Loucy (cell line): Measurements from ENCODE around the gene SCFD2.

Experiments
- H2AFZ ChIP-seq: fragments of 200-600 bp; sonication (generic); 2 replicates; pipeline ENCODE4 v1.6.0; 2016; ENCODE audit warnings: antibody characterized with exemption, mild to moderate bottlenecking, low read length, moderate library complexity
- H3F3A ChIP-seq: fragments of 200-600 bp; 2 replicates; pipeline ENCODE4 v1.6.0; 2016; ENCODE audit warnings: antibody characterized with exemption, low read depth, mild to moderate bottlenecking
- H3K27me3 ChIP-seq: fragments of 200-600 bp; sonication (generic); 2 replicates; pipeline ENCODE4 v1.6.1; 2014; ENCODE audit warnings: low read length, mild to moderate bottlenecking; ENCODE audit not compliant: insufficient read depth, poor library complexity, severe bottlenecking
- H3K36me3 ChIP-seq: fragments of 200-600 bp; sonication (generic); 2 replicates; pipeline ENCODE4 v1.6.1; 2016; ENCODE audit warnings: low read length; ENCODE audit not compliant: insufficient read depth
- H3K4me1 ChIP-seq: fragments of 200-600 bp; sonication (generic); 2 replicates; pipeline ENCODE4 v1.5.1; 2014; ENCODE audit warnings: low read length, mild to moderate bottlenecking; ENCODE audit not compliant: insufficient read depth, poor library complexity, severe bottlenecking
- H3K4me2 ChIP-seq: fragments of 200-600 bp; sonication (generic); 2 replicates; pipeline ENCODE4 v1.6.0; 2014; ENCODE audit warnings: antibody characterized with exemption, low read length, low read depth, mild to moderate bottlenecking; ENCODE audit not compliant: poor library complexity, severe bottlenecking
- H3K4me3 ChIP-seq: fragments of 200-600 bp; sonication (generic); 2 replicates; pipeline ENCODE4 v1.5.1; 2014; ENCODE audit warnings: low read length, mild to moderate bottlenecking, mixed read lengths; ENCODE audit not compliant: poor library complexity, severe bottlenecking
- H3K79me2 ChIP-seq: fragments of 200-600 bp; sonication (generic); 2 replicates; pipeline ENCODE4 v1.6.1; 2014; ENCODE audit warnings: low read length; ENCODE audit not compliant: insufficient read depth
- H3K9ac ChIP-seq: fragments of 200-600 bp; sonication (generic); 2 replicates; pipeline ENCODE4 v1.6.0; 2014; ENCODE audit warnings: mild to moderate bottlenecking, low read depth, low read length, moderate library complexity; ENCODE audit not compliant: poor library complexity, severe bottlenecking
- H3K9me2 ChIP-seq: fragments of 200-600 bp; sonication (generic); replicated peaks from 2 replicates; pipeline ENCODE4 v1.6.1; 2016; ENCODE audit warnings: low read depth, low read length, mixed read lengths
- H3K9me3 ChIP-seq: fragments of 200-600 bp; sonication (generic); 2 replicates; pipeline ENCODE4 v1.6.1; 2014; ENCODE audit warnings: mild to moderate bottlenecking, antibody characterized with exemption, low read length, low read depth; ENCODE audit not compliant: insufficient read depth
- H4K20me1 ChIP-seq: fragments of 200-600 bp; sonication (generic); 2 replicates; pipeline ENCODE4 v1.6.0; 2014; ENCODE audit warnings: antibody characterized with exemption, low read length, mild to moderate bottlenecking; ENCODE audit not compliant: insufficient read depth, poor library complexity, severe bottlenecking
- EZH2phosphoT487 ChIP-seq: fragments of 200-600 bp; IDR thresholded peaks from 2 replicates; pipeline ENCODE4 v1.6.1; 2018; ENCODE audit warnings: antibody characterized with exemption, mild to moderate bottlenecking, moderate library complexity, borderline replicate concordance
- TF ChIP-seq, protein P1 (sequence below): fragments of 200-600 bp; sonication (generic); conservative IDR thresholded peaks from 2 replicates; pipeline ENCODE4 v1.5.1; 2014; ENCODE audit warnings: mild to moderate bottlenecking, antibody characterized with exemption, low read length

Gene SCFD2

DNA sequence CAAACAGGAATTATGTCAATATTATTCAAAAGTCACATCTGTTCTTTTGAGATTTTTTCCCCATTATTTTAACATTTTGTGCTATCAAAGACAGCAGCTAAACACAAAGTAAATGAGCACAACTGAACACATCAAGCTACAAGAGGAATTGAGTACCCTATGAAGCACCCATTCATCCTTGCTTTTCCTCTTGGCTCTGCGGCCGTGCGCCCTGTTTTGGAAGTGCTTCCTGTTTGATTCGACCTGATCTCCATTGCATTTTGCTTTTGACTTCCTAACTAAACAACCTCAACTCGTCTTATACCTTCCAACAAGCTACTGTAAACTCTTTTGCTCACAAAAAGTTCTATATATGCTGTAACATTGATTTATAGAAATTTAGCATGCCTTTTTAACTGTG lies 85.0 kb downstream of the SCFD2 start:
- Histone ChIP-seq H3K27me3 (no peaks in the 10 kb centered on the region), H3K36me3 (no peaks in the 10 kb centered on the region), H3K9me2 (no peaks in the 10 kb centered on the region), H3K4me1 (no peaks in the 10 kb centered on the region), H3K4me3 (no peak overlapping the region), H3K79me2 (no peaks in the 10 kb centered on the region), H3K4me2 (no peak overlapping the region), H3K9me3 (no peaks in the 10 kb centered on the region), H3K9ac (no peak overlapping the region), H2AFZ (no peak overlapping the region), H3F3A (0 out of 2 replicates have a peak, but pooled peaks cover 2% of the 10 kb centered on the region), H4K20me1 (no peaks in the 10 kb centered on the region)
- TF ChIP-seq, protein P1, sequence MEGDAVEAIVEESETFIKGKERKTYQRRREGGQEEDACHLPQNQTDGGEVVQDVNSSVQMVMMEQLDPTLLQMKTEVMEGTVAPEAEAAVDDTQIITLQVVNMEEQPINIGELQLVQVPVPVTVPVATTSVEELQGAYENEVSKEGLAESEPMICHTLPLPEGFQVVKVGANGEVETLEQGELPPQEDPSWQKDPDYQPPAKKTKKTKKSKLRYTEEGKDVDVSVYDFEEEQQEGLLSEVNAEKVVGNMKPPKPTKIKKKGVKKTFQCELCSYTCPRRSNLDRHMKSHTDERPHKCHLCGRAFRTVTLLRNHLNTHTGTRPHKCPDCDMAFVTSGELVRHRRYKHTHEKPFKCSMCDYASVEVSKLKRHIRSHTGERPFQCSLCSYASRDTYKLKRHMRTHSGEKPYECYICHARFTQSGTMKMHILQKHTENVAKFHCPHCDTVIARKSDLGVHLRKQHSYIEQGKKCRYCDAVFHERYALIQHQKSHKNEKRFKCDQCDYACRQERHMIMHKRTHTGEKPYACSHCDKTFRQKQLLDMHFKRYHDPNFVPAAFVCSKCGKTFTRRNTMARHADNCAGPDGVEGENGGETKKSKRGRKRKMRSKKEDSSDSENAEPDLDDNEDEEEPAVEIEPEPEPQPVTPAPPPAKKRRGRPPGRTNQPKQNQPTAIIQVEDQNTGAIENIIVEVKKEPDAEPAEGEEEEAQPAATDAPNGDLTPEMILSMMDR, result no peak
- TF ChIP-seq EZH2phosphoT487, result no peak

DNA sequence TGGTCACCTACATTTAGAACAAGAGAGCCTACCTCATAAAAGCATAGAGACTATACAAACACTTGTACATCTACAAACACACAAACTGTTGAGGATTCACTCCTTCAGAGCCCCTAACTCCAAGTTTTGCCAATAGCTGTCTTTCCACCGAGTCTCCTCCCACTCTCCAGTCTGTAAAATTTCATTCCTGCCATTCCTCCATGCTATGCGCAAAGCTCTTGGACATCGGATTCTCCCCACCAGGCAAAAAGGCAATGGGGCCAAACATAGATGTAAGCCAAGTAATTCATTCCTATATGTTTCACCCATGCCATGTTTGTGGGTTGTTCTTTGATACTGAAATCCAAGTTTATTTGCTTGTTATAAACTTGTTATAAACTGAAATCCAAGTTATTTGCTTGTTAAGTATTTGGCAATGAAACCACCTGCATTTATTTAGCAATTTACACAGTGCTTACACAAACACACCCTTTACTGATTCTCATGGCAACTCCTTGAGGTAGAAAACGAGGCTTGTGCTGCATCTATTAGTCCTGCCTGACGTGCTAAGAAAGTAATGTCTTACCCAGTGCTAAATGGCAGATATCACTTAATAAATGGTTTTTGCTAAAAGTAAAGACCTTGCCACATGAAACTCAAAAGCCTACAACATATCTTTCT lies 91.1 kb downstream of the SCFD2 start:
- Histone ChIP-seq H3K27me3 (no peaks in the 10 kb centered on the region), H2AFZ (no peak overlapping the region), H3K9me2 (no peaks in the 10 kb centered on the region), H3K36me3 (no peaks in the 10 kb centered on the region), H3K4me3 (no peak overlapping the region), H3K9me3 (no peaks in the 10 kb centered on the region), H3F3A (no peaks in the 10 kb centered on the region), H3K4me2 (no peak overlapping the region), H3K4me1 (no peaks in the 10 kb centered on the region), H3K9ac (no peak overlapping the region), H4K20me1 (no peaks in the 10 kb centered on the region), H3K79me2 (no peaks in the 10 kb centered on the region)
- no peak for TF ChIP-seq EZH2phosphoT487
- TF ChIP-seq, protein P1, result no peak

DNA sequence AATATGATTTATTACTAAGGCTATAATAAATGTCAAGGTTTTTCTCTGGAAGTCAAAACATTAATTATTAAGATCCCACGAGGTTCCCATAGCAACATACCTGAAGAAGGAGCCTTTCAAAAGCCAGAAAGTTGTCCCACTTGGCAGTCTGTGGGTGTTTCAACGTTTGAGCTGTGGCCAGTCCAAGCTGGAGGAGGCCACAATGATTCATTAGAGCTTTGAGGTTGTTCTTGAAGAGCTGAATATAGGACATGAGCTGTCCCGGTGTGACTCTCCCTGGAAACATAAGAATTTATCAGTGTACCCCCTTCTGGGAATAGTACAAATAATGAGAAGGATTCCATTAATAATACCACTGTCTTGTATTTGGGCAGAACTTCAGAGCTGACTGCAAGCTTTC lies 92.1 kb downstream of the SCFD2 start:
- Histone ChIP-seq H3K9me3 (no peaks in the 10 kb centered on the region), H3K36me3 (no peaks in the 10 kb centered on the region), H3F3A (no peaks in the 10 kb centered on the region), H3K79me2 (no peaks in the 10 kb centered on the region), H4K20me1 (no peaks in the 10 kb centered on the region), H3K9ac (no peak overlapping the region), H2AFZ (no peak overlapping the region), H3K4me1 (no peaks in the 10 kb centered on the region), H3K4me2 (no peak overlapping the region), H3K9me2 (no peaks in the 10 kb centered on the region), H3K4me3 (no peak overlapping the region), H3K27me3 (no peaks in the 10 kb centered on the region)
- TF ChIP-seq, protein P1, result no peak
- TF ChIP-seq EZH2phosphoT487, result no peak
